Inferior parietal cortex (tissue), 1 donor: ENCODE data around the gene HMCN2.

ENCODE experiments used
- DNase-seq: peaks from one replicate; pipeline ENCODE4 v3.0.0-alpha.2; 2016; ENCODE audit errors: extremely low spot score

HMCN2 gene

DNA sequence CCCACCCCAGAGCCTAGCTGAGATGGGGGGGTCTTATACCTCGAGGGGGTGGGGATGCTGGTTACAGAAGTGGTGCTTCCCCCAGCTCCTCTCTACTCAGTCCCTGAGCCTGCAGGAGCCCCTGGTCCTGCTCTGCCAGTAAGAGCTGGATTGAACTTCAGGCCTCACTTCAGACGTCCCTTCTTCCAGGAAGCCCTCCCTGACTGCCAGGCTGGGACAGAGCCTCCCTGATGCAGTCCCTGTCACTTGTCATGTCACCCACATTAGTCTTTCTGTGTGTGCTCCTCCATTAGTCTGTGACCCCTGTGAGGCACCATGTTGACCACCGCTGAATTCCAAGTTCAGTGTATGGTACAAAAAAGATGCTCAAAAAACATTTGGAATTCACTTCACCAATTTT is 100.5 kb downstream of the HMCN2 start:
- no peak for DNase-seq

DNA sequence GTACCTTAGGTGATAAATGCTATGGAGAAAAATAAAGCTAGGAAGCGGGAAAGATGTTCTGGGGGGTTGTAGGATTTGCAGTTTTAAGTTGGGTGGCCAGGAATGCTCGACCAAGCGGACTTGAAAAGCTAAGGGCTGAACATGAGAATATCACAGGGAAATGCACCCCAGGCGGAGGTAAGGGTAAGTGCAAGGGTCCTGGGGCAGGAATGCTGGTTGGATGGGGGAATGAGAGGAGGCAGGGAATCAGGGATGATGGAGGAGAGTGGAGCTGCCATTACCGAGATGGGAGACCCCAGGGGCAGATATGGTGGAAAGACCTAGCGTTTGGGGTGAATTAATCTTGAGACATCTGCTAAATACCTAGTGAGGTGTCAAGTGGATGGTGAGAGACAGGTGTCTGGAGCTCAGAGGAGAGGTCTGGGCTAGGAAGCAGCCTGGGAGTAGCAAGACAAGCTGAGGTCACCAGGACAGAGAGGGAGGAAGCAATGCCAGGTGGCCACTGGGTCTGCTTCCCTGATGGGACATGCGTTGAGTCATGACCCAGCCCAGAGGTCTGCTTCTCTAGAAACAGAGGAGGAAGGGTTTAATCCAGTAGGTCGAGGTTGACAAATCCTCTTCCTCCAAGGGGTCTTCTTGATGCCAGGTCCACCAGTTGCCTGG is 101.5 kb downstream of the HMCN2 start:
- DNase-seq = no peak

DNA sequence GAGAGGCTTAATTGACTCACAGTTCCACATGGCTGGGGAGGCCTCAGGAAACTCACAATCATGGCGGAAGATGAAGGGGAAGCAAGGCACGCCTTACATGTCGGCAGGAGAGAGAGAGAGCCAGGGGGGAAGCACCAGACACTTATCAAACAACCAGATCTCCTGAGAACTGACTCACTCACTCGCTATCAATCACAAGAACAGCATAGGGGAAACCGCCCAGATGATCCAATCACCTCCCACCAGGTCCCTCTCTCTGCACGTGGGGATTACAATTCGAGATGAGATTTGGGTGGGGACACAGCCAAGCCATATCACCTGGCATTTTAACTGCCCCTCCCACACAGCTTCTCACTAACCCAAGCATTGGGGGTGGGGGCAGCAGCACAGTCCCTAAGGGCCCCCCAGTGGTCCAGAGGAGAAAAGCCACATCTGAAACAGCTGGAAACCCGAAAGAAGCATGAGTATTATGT is 103.1 kb downstream of the HMCN2 start:
- DNase-seq = no peak

DNA sequence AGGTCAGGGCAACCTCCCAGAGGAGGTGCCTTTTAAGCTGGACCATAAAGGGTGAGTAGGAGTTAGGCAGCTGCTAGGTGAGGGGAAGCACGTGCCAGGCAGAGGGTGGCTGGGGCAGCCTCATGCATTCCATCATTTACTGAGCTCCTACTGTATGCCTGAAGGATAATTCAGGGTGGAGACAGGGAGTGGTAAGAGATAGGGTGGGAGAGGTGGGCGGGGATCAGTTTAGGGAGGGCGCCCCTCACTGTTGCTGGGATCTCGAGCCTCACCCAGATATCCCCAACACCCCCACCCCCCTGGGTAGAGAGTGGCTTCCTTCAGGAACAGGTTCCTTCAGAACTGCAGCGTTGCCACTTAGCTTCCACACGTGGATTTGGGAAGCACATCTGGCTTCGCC is 104.7 kb downstream of the HMCN2 start:
- no peak for DNase-seq

DNA sequence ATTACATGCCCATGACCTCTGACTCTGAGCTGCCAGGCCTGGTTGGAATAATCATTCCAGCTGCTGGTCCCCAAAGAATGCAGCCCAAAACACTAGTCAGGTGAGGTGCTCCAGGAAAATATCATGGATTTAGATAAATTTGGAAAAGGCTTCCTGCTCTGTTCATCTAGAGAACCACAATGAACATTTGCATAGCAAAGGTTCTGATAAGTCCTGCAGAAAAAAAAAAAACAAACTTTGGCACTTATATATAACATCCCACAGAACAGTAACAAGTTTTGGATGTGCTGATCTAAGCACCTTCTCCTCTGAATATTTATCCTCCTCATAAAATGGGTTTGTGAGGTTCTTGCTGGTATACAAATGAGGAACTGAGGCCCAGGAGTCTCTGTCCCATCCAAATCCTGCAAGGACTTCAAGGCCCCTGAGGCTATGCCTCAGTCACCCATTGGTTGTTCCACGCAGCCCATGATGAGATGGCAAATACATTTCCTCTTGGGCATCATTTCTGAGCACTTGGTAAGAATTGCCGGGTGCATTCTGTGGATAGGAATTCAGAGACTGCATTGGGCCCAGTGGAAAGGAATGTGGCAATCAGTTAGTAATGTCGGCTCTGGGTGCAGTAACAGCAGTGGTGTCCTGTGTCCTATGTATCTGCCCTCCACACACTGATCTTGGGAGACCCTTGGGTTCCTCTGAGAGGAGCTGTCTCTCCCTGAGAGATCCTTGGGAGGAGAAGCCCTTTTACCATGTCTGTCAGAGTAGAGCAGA is 105.8 kb downstream of the HMCN2 start:
- DNase-seq = no peak

DNA sequence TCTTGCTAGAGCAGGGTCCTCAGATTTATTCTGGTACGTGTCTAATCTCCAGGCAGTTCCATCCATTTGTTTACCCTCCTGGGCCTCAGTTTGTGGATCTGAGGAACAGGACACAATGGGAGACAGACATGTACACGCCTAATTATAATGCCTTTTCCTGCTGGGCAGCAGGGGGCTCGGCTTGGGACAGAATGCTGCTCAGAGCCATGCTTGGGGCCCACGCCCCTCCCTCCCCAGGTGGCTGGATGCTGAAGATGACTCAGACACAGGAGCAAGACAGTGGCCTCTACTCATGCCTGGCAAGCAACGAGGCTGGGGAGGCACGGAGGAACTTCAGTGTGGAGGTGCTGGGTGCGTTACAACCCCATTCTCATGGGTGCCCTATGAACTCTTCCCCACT is 106.5 kb downstream of the HMCN2 start:
- DNase-seq = no peak

DNA sequence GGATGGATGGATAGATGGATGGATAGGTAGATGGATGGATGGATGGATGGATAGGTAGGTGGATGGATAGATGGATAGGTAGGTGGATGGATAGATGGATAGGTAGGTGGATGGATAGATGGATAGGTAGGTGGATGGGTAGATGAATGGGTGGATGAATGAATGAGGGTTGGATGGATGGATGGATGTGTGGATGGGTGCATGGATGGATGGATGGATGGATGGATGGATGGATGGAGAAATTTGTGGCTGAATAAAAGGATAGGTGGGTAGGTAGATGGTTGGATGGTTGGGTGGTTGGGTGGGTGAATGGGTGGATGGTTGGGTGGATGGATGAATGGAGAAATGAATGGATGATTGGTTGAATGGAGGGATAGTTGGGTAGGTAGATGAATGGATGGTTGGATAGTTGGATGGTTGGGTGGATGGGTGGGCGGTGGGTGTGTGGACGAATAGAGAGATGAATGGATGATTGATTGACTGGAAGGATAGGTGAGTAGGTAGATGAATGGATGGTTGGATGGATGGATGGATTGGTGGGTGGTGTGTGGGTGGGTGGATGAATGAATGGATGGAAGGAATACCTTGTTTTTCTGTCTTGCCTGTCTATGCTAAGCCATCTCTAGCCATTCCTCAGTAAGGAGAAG is 108.2 kb downstream of the HMCN2 start:
- DNase-seq = no peak

DNA sequence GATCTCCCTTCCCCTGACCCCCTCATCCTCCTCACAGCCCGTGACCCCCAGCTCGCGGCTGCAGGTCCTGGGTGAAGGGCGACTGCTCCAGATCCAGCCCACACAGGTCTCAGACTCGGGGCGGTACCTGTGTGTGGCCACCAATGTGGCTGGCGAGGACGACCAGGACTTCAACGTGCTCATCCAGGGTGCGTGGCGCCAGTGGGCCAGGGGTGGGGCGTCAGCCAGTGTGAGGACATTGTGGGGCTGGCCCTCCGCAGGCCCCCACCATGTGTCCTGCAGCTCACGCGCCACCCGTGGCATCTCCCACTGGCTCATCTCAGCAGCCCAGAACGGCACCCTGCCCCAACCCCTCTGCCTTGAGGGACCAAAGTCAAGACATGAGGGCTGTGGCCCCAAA is 112.1 kb downstream of the HMCN2 start:
- no peak for DNase-seq

DNA sequence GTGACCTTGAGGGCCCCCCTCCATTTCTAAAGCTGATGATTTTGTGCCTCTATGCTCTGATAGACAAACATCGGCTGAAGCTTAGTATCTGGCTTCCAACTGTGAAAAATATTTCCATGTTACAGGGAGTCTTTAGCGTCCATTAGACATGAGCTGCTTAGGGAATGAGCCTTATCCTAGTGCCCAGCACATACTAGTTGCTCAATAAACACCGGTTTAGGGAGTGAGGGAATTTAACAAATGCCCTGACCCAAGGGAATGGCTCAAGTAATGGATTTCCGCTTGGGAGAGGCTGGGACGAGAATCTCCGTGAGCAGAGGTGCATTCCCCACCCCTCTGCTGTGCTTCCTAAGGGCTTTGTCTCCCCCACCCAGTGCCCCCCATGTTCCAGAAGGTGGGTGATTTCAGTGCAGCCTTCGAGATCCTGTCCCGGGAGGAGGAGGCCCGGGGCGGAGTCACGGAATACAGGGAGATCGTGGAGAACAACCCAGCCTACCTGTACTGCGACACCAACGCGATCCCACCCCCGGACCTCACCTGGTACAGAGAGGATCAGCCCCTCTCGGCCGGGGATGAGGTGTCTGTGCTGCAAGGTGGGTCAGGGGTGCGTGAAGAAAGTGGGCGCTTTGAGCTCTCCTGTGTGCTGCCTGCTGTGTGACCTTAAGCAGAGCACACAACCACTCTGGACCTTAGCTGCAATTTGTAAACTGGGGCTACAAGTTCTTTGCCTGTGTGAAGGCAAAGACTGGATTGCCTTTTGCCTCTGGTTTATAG is 113.5 kb downstream of the HMCN2 start:
- DNase-seq = no peak

DNA sequence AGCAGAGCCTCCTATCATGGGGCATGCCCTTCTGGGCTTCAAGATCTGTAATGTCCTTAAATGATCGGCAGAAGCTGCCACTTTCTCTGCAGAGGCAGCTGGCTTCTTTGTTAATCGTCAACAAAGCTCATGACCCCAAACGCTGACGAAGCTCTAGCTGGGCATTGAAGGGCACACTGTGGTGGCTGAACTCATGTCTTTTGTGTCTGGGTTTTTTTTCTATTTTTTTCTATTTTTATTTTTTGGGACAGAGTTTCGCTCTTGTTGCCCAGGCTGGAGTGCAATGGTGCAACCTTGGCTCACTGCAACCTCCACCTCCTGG is 114.0 kb downstream of the HMCN2 start:
- DNase-seq = no peak

DNA sequence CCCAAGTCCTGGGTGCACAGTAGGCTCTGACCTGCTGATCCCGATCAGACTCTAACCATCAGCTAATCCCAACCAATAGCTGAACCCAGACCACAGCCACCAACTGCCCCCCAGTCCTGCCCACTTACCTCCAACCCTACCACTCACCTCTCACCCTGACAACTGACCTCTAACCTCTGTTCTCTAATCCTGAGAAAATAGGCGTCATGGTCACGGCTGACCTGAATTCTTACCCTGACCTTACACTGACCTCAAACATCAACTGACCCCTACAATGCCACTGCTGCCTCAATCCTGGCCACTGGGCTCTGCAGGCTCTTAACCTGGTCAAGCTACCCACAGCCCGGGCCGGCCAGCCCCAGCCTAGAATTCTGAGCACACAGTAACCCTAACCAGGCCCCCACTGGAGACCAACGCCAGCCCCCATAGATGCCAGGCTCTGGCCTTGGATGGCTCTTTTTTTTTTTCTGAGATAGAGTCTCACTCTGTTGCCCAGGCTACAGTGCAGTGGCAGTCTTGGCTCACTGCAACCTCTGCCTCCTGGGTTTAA is 115.4 kb downstream of the HMCN2 start:
- DNase-seq = no peak

DNA sequence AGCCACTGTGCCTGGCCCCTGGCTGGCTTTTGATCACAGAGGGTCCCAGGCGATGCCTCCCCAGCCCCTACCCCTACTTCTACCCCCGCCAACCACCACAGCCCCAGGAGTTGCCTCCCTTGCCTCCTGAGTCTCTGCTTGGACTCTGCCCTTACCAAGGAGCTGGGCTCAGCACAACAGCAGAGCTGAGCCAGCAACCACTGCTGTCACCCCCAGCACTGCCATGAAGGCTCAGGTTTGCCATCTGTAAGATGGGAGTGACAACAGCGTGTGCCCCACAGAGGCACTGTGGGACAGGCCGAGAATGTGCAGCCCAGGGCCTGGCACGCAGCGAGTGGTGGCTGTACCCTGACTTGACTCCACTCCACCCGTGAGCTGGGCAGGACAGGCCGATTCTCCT is 116.1 kb downstream of the HMCN2 start:
- DNase-seq = no peak

DNA sequence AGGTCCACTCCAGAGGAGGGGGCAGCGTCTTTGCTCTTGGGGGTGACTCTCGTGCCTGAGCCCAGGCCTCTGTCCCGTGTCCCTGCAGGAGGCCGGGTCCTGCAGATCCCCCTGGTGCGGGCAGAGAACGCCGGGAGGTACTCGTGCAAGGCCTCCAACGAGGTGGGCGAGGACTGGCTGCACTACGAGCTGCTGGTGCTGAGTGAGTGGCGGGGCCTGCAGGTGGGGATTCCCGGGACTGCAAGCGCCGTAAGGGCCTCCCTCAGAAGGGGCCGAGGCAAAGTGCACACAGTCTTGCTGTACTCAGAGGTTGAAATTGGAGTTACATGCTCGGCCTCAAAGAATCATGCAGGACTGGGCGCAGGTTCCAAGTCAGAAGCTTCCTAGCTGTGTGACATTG is 116.5 kb downstream of the HMCN2 start:
- no peak for DNase-seq

DNA sequence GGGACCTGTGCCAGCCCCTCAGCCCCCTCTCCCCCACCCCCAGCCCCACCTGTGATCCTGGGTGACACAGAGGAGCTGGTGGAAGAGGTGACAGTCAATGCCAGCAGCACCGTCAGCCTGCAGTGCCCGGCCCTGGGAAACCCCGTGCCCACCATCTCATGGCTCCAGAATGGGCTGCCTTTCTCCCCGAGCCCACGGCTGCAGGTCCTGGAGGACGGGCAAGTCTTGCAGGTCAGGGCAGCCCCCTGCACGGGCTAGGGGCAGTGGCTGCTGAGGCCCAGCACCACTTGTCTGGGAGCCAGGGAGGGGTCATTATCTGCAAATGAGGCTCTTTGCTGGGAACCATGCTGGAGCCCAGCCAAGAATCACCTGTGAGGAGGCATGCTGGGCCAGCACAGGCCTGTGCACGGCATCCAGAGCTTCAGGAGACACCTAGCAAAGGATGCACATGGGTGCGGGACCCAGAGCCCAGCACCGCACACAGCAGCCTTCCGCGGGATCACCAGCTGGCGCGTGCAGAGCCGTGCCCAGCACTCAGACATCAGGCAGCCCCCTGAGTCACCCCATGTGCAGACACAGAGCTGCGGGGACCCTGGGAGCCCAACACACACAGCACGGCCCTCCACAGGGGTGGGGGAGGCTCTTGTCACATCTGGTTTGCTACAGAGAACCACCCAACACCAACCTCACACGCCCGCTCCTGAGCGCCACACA is 117.2 kb downstream of the HMCN2 start:
- no peak for DNase-seq

DNA sequence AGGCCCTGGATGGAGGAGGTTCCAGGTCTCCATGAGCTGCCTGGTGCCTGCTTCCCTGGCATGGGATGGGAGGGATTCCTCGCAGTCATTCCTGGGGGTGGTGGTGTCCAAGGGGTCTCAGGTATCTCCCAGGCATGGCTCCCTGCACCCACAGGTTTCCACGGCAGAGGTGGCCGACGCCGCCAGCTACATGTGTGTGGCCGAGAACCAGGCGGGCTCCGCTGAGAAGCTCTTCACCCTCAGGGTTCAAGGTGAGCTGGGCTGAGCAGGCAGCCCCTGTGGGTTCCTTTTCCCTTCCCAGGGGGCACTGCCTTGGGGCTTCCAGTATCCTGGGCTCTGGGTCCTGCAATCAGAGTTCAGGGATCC is 117.8 kb downstream of the HMCN2 start:
- no peak for DNase-seq

DNA sequence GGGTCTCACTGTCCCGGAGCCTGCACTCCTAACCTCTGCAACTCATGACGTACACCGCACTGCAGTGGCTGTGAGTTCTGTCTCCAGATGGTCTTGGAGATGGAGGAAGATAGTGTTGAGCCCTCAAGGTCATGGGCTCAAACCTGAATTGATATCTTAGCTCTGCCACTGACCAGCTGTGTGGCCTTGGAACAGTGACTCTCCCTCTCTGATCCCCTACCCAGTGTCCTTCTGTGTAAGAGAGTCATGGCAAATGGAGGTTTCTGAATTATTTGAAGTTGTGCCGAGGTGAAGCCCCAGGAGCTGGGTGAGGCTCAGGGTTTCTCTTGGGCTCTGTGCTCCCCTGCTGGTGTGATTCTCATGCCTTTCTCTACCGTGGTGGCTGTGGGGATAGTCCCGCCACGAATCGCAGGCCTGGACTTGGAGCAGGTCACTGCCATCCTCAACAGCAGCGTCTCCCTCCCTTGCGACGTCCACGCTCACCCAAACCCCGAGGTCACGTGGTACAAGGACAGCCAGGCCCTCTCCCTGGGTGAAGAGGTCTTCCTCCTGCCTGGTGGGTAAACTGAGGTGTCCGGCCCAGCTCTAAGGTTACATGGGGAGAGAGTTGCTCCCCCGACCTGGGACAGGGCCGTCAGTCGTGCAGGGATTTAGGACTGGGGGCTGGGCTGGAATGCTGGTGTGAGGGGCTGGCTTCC is 118.6 kb downstream of the HMCN2 start:
- no peak for DNase-seq

DNA sequence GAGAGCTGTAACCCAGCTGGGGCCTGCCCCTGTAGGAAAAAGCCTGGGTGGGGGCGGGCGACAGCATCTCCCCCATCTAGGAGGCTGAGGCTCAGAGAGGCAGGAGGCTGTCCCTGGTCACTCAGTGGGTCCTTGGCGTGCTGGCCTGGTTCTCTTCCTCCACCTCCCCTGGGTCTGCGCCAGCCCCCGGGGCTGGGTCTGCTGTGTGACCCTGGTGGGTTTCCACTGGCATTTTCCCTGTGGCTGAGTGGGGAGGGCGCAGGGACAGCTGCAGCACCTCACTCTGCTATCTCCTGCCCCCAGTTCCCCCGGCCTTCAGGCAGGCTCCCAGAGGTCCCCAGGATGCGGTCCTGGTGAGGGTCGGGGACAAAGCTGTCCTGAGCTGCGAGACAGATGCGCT is 119.7 kb downstream of the HMCN2 start:
- DNase-seq = no peak

DNA sequence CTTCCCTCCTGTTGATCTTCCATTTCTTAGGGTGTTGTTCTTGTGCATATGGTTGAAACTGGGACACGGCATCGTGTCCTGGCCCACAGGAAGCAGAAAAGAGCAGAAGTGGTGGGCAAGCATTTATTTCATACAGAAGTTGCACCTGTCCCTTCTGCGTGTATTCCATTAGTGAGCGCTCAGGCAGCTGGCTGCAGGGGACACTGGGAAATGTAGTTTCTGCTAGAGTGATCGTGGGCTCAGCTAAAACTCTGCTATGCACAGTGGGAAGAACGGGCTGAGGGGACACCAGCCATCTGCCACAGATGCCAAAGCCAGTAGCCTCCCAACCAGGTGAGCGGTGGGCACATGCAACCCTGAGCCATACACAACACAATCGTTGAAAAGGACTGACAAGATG is 121.8 kb downstream of the HMCN2 start:
- DNase-seq = no peak

DNA sequence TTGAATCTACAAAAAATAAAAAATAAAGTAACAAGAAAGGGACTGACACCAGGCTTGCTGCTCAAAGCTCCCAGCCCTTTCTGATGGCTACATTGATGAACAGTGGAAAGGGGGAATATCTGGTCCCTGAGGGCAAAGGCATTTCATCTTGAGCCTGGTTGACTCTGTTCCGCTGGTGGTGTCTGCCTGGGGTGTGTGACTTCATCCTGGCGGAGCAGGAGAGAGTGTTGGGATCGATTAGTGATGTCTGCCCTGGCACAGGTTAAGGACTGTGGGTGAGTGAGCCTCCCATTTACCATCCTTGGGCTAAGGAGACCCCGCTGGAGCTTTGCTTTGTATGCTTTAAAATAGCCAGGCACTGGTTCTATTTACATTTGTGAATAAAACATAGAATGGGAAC is 122.3 kb downstream of the HMCN2 start:
- no peak for DNase-seq

DNA sequence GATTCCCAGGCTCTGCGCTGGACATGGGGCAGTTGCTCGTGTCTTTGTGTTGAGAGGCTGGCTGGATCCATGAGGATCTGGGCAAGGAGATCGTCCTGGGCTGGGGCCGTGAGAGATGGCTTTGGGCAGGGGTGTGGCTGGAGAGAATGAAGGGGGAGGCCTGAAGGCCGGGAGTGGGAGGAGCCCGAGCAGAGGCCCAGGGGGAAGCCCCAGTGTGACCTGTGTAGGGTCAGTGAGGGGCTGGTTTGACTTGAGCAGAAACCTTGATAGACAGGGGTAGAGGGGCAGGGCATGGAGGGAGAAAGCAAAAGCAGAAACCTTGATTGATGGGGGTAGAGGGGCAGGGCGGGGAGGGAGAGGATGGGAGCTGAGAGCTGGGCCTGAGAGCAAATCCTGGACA is 124.8 kb downstream of the HMCN2 start:
- DNase-seq = no peak

DNA sequence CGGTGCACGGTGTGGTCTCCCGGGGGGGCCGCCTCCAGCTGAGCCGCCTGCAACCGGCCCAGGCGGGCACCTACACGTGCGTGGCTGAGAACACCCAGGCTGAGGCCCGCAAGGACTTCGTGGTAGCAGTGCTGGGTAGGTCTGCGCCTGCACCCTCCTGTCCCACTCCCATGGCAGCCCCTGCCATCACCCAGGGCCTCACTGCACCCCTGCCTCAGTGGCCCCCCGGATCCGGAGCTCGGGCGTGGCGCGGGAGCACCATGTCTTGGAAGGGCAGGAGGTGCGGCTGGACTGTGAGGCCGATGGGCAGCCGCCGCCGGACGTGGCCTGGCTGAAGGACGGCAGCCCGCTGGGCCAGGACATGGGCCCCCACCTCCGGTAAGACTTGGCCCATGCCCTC is 125.4 kb downstream of the HMCN2 start:
- no peak for DNase-seq
